ENCODE measurements around the gene SBF2.

Gene SBF2

GRCh38 chr11:9823887-9824385 is 470.1 kb downstream of the SBF2 start:
- no peak for TF ChIP-seq CTCF (conservative IDR thresholded peaks at IDR 0.05; ENCODE audit: low read depth, low read length)
- no peak for DNase-seq (ENCODE audit: low read depth)
- H3K4me3 ChIP-seq (ENCODE audit: low read length) = no peak overlapping the region

- H3K4me3 ChIP-seq (ENCODE audit: low read length) = no peak overlapping the region
- no peak for TF ChIP-seq CTCF (conservative IDR thresholded peaks at IDR 0.05; ENCODE audit: low read depth, low read length)
- DNase-seq (ENCODE audit: low read depth) = no peak
Measured at GRCh38 chr11:9823439-9823838, 470.6 kb downstream of the SBF2 start.

GRCh38 chr11:9821008-9821752 is 472.8 kb downstream of the SBF2 start:
- H3K4me3 ChIP-seq (ENCODE audit: low read length) = no peak overlapping the region
- TF ChIP-seq CTCF (conservative IDR thresholded peaks at IDR 0.05; ENCODE audit: low read depth, low read length) = no peak
- DNase-seq (ENCODE audit: low read depth) = no peak

- no peak for TF ChIP-seq CTCF (conservative IDR thresholded peaks at IDR 0.05; ENCODE audit: low read depth, low read length)
- no peak overlapping the region for H3K4me3 ChIP-seq (ENCODE audit: low read length)
- no peak for DNase-seq (ENCODE audit: low read depth)
Measured at GRCh38 chr11:9820260-9820659, 473.8 kb downstream of the SBF2 start.

GRCh38 chr11:9817191-9817590 is 476.8 kb downstream of the SBF2 start:
- H3K4me3 ChIP-seq (ENCODE audit: low read length) = no peak overlapping the region
- no peak for DNase-seq (ENCODE audit: low read depth)
- no peak for TF ChIP-seq CTCF (conservative IDR thresholded peaks at IDR 0.05; ENCODE audit: low read depth, low read length)

GRCh38 chr11:9815486-9816136 is 478.4 kb downstream of the SBF2 start:
- no peak overlapping the region for H3K4me3 ChIP-seq (ENCODE audit: low read length)
- DNase-seq (ENCODE audit: low read depth) = peak; percentile 61
- no peak for TF ChIP-seq CTCF (conservative IDR thresholded peaks at IDR 0.05; ENCODE audit: low read depth, low read length)

- no peak for DNase-seq (ENCODE audit: low read depth)
- no peak for TF ChIP-seq CTCF (conservative IDR thresholded peaks at IDR 0.05; ENCODE audit: low read depth, low read length)
- H3K4me3 ChIP-seq (ENCODE audit: low read length) = no peak overlapping the region
Measured at GRCh38 chr11:9814108-9814507, 479.9 kb downstream of the SBF2 start.
